Gastrocnemius medialis (tissue), 4 donors: ENCODE data around the gene DAD1.

Source experiments
- CTCF ChIP-seq, 5 experiments: fragments of 450-650 bp in 3 of 5; fragments of 200-600 bp in 2 of 5; sonication (generic) in 2 of 5; IDR thresholded peaks in 4 of 5; conservative IDR thresholded peaks in 1 of 5; 1 replicate in 4 of 5; 2 replicates in 1 of 5; pipeline ENCODE4 v1.5.1; 2016 to 2019; ENCODE audit warnings: antibody characterized with exemption in 5 of 5, mild to moderate bottlenecking in 3 of 5, moderate library complexity in 3 of 5
- POLR2A ChIP-seq, 2 donors: fragments of 450-650 bp; IDR thresholded peaks; one replicate each; pipeline ENCODE4 v1.6.1; 2017; ENCODE audit warnings: antibody characterized with exemption in 2 of 2, mild to moderate bottlenecking in 2 of 2, moderate library complexity in 2 of 2

DNA sequence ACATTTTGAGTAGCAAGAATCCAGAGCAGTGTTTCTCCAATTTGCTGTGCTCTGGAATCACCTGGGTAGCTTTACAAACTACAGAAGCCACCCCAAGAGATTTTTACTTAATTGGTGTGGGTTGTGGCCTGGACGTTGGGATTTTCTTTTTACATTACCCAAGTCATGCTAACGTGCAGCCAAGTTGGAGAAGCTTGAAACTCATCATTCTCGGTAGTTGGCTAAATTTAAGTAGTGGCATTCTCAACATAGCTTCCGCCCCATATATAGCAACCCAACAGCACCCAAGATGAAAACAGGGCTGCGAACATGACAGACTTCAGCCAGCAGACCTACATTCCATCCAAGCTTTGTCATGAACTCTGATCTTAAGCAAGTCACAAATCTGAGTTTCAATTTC is 25.0 kb downstream of the DAD1 start:
- TF ChIP-seq CTCF (IDR thresholded peaks at IDR 0.05 in 4 of 5, conservative IDR thresholded peaks at IDR 0.05 in 1 of 5) (no peak), POLR2A (IDR thresholded peaks at IDR 0.05) (no peak)
